OCI-LY7 (cell line): Measurements from ENCODE around the gene FMN2.

ENCODE experiments used
- CTCF ChIP-seq: fragments of 200-600 bp; sonication (generic); conservative IDR thresholded peaks from 2 replicates; pipeline ENCODE4 v1.5.1; 2014; ENCODE audit warnings: mild to moderate bottlenecking, antibody characterized with exemption, low read length, moderate library complexity, mixed read lengths
- EZH2phosphoT487 ChIP-seq: fragments of 200-600 bp; sonication (generic); IDR thresholded peaks from 2 replicates; pipeline ENCODE4 v1.6.1; 2018; ENCODE audit warnings: low read depth, borderline replicate concordance, mild to moderate bottlenecking, mixed run types, antibody characterized with exemption, low read length, moderate library complexity, mixed read lengths

- TF ChIP-seq CTCF (no peak), EZH2phosphoT487 (no peak)
Observed at GRCh38 chr1:240126821-240127220, 35.1 kb downstream of the FMN2 start.
